Right lobe of liver (tissue), 4 donors: ENCODE measurements around the gene TMEM120B.

Experiments used
- CTCF ChIP-seq, 4 donors: fragments of 200-600 bp in 3 of 4; fragments of 450-650 bp in 1 of 4; IDR thresholded peaks; one replicate each; pipeline versions ENCODE4 v1.5.1 to v1.8.0; 2016 to 2022; ENCODE audit warnings: antibody characterized with exemption in 4 of 4, mild to moderate bottlenecking in 2 of 4
- POLR2A ChIP-seq: fragments of 450-650 bp; IDR thresholded peaks from one replicate; pipeline ENCODE4 v1.6.1; 2017; ENCODE audit warnings: antibody characterized with exemption, mild to moderate bottlenecking
- donor health status: DM: no; HTN: no; CAD: no.
- donor health status: DM: no; HTN: no; CAD: no.
- donor health status: DM: no; HTN: yes; CAD: no.

DNA sequence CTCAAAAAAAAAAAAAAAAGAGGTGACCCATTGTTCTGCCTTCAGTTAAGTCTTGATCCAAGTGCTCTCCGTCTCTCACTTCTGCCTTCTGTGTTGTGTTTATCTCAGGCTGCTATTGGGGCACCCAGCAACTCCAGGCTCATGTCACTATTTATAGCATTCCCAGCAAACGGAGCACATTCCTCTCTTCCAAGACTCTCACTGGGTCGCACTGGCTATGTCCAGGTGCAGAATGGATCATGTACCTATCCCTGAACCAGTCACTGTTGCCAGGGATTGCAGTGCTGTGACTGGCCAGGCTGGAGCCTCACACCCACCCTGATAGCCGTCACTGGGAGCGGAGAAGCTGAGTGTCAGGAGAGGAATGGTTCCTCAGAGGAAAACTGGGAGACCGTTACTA lies 49.7 kb downstream of the TMEM120B start:
- no peak for TF ChIP-seq CTCF (IDR thresholded peaks at IDR 0.05)
- no peak for TF ChIP-seq POLR2A
